ENCODE measurements around the gene SH3RF3. TPM values are rescaled to one million over a fixed set of nuclear protein-coding genes. Genes with fewer than 3 reads are reported as not detected.

Gene SH3RF3
- total and polyA plus RNA-seq, 2 of the 13 experiments (the other 11 are each of a cell fraction or from before 2014, with no cell fraction given) = 0.04 TPM; not detected in 1

- TF ChIP-seq HNF1A (IDR thresholded peaks at IDR 0.05; ENCODE audit: low read depth) (no peak), HNF1A (CRISPR knock-in tag; IDR thresholded peaks at IDR 0.05; ENCODE audit: borderline replicate concordance) (no peak), ZZZ3 (CRISPR knock-in tag; IDR thresholded peaks at IDR 0.05; ENCODE audit: borderline replicate concordance) (no peak), SALL2 (CRISPR knock-in tag; IDR thresholded peaks at IDR 0.05) (no peak), SMC3 (IDR thresholded peaks at IDR 0.05; ENCODE audit: low read length) (no peak), GTF2F1 (IDR thresholded peaks at IDR 0.05; ENCODE audit: low read length) (no peak), ZSCAN5A (CRISPR knock-in tag; IDR thresholded peaks at IDR 0.05; ENCODE audit: borderline replicate concordance) (no peak), SCMH1 (CRISPR knock-in tag; IDR thresholded peaks at IDR 0.05; ENCODE audit: borderline replicate concordance) (no peak), DDIT3 (CRISPR knock-in tag; IDR thresholded peaks at IDR 0.05) (no peak), ZBTB20 (CRISPR knock-in tag; IDR thresholded peaks at IDR 0.05; ENCODE audit: borderline replicate concordance, low read depth) (no peak), CREM (IDR thresholded peaks at IDR 0.05) (no peak), CREM (CRISPR knock-in tag; IDR thresholded peaks at IDR 0.05) (no peak), NR0B2 (CRISPR knock-in tag; IDR thresholded peaks at IDR 0.05) (no peak), ZNF335 (CRISPR knock-in tag; IDR thresholded peaks at IDR 0.05) (no peak), HDAC2 (CRISPR knock-in tag; IDR thresholded peaks at IDR 0.05) (no peak), STAT5B (CRISPR knock-in tag; IDR thresholded peaks at IDR 0.05) (no peak), CENPT (CRISPR knock-in tag; IDR thresholded peaks at IDR 0.05; ENCODE audit: low read depth) (no peak), MTF2 (CRISPR knock-in tag; IDR thresholded peaks at IDR 0.05; ENCODE audit: borderline replicate concordance) (no peak), ZNF496 (CRISPR knock-in tag; IDR thresholded peaks at IDR 0.05; ENCODE audit: insufficient replicate concordance) (no peak), ZNF747 (CRISPR knock-in tag; IDR thresholded peaks at IDR 0.05; ENCODE audit: borderline replicate concordance) (no peak), ZNF432 (CRISPR knock-in tag; IDR thresholded peaks at IDR 0.05; ENCODE audit: borderline replicate concordance) (no peak), ZNF605 (CRISPR knock-in tag; IDR thresholded peaks at IDR 0.05) (peak; percentile 48; the same call in 1 of the 2 replicates), PITX1 (CRISPR knock-in tag; IDR thresholded peaks at IDR 0.05) (no peak), ZMYM3 (CRISPR knock-in tag; IDR thresholded peaks at IDR 0.05) (no peak), SMARCC2 (IDR thresholded peaks at IDR 0.05) (no peak)
Observed at GRCh38 chr2:109529532-109530449, 400.8 kb downstream of the SH3RF3 start (continued).
